Adipocyte (in vitro differentiated cells): Measurements from ENCODE around the gene TRIM71.

Experiments used
- DNase-seq: peaks from one replicate; pipeline ENCODE4 v3.0.0-alpha.2; 2015; ENCODE audit warnings: low read depth
- H3K27me3 ChIP-seq: replicated peaks from 2 replicates; pipeline ENCODE4 v1.7.0; 2013; ENCODE audit warnings: mild to moderate bottlenecking, low read length, moderate library complexity; ENCODE audit not compliant: control insufficient read depth, insufficient read depth
- H3K36me3 ChIP-seq: 2 replicates; pipeline ENCODE4 v1.7.0; 2013; ENCODE audit warnings: low read length, mild to moderate bottlenecking, moderate library complexity; ENCODE audit not compliant: control insufficient read depth, insufficient read depth, severe bottlenecking
- H3K4me1 ChIP-seq: 2 replicates; pipeline ENCODE4 v1.7.0; 2013; ENCODE audit warnings: mild to moderate bottlenecking, low read length, moderate library complexity; ENCODE audit not compliant: control insufficient read depth, insufficient read depth
- H3K4me3 ChIP-seq: 2 replicates; pipeline ENCODE4 v1.7.0; 2013; ENCODE audit warnings: mild to moderate bottlenecking, low read length, moderate library complexity
- H3K9ac ChIP-seq: 2 replicates; pipeline ENCODE4 v1.7.0; 2013; ENCODE audit warnings: mild to moderate bottlenecking, low read length, moderate library complexity
- H3K9me3 ChIP-seq: 2 replicates; pipeline ENCODE4 v1.7.0; 2013; ENCODE audit warnings: mild to moderate bottlenecking, low read length, moderate library complexity; ENCODE audit not compliant: control insufficient read depth

TRIM71 gene

GRCh38 chr3:32856901-32857507 is 39.2 kb downstream of the TRIM71 start:
- no peaks in the 10 kb centered on the region for H3K36me3 ChIP-seq

DNA sequence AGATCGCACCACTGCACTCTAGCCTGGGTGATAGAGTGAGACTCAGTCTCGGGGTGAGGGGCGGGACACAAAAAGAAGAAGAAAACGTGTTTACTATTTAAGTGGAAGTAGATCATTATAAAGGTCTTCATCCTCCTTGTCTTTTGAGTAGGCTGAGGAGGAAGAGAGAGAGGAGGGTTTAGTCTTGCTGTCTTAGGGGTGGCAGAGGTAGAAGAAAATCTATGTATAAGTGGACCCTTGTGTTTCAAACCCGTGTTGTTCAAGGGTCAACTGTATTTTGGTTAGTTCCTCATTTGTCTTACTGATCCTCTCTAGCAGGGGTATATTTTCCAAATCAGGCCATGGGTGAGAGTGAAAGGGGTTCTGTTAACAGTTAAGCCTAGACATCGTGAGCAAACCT is 40.1 kb downstream of the TRIM71 start:
- Histone ChIP-seq H3K9me3 (no peaks in the 10 kb centered on the region), H3K27me3 (no peaks in the 10 kb centered on the region), H3K4me1 (peaks cover 17% of the 10 kb centered on the region), H3K36me3 (no peaks in the 10 kb centered on the region), H3K9ac (no peak overlapping the region), H3K4me3 (no peak overlapping the region)
- no peak for DNase-seq

More at GRCh38 chr3:32856901-32857507, 39.2 kb downstream of the TRIM71 start:
- no peaks in the 10 kb centered on the region for H3K9me3 ChIP-seq
- no peak for DNase-seq
- H3K27me3 ChIP-seq = no peaks in the 10 kb centered on the region
- H3K9ac ChIP-seq = peak overlapping the region; percentile 11
- no peak overlapping the region for H3K4me3 ChIP-seq
- H3K4me1 ChIP-seq = peaks cover 11% of the 10 kb centered on the region

DNA sequence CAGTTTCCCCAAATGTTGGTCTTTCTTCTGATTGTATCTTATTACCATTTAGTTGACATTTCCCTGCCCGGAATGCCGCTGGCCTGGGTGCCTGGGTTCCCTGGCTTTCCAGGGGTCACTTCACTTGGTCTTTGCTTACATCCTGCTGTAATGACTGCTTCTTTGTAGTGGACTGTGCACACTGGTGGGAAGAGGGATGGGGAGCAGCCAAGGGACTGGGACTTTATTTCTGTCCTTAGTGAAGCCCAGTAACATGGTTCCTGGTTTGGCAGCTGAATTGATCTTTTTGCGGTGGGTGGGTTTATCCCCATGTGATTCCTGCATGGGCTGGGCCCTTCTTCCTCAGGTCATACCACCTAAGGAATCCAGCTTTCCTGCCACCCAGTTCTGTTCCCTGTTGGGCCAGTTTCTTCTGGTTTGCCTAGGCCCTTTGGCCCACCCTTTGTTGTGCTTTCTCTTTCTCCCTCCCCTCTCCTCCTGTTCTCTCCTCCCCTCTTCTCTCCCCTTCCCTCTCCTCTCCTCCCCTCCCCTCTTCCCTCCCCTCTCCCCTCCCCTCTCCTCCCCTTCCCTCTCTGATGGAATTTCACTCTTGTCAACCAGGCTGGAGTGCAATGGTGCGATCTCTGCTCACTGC is 41.9 kb downstream of the TRIM71 start:
- Histone ChIP-seq H3K9me3 (no peaks in the 10 kb centered on the region), H3K9ac (no peak overlapping the region), H3K4me3 (no peak overlapping the region), H3K4me1 (peaks cover 28% of the 10 kb centered on the region), H3K27me3 (no peaks in the 10 kb centered on the region), H3K36me3 (no peaks in the 10 kb centered on the region)
- no peak for DNase-seq

DNA sequence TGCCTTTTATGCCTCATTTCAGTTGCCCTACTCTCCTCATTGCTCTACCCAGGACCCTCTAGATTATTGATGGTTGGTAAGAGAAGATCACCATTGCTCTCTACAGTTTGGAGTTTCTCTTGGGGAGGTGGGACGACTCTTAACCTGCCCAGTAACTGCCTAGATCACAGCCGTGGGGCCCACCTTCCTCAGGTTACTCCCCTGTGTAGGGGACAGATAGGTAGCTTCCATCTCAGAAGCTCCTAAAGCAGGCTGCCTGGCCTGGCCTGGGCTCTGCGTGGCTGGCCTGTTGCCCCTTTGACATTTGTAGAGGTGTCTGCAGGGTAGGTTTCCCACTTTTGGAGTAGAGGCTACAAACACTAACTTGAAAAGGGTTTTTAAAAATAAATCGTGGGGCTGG is 42.7 kb downstream of the TRIM71 start:
- Histone ChIP-seq H3K4me3 (no peak overlapping the region), H3K4me1 (peaks cover 36% of the 10 kb centered on the region), H3K27me3 (no peaks in the 10 kb centered on the region), H3K9me3 (no peaks in the 10 kb centered on the region), H3K9ac (no peak overlapping the region), H3K36me3 (no peaks in the 10 kb centered on the region)
- DNase-seq = no peak

DNA sequence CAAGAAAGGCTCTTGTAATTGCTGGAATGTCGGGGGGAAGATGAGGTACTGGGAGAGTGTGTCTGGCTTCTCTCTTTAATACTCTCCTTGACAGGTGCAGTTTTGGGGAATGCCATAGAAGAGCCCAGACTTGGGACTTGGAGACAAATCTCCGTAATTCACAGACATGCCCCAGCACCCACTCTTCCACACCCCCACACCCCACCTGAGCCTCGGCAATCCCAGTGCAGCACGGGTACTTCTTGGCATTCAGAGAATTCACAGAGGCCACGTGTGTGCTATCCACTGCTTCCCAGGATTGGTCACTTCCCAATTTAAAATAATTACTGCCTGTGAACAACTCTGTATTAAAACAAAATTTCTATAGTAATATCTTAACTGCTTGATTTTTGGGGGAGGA is 43.9 kb downstream of the TRIM71 start:
- peaks cover 30% of the 10 kb centered on the region for H3K4me1 ChIP-seq
- no peaks in the 10 kb centered on the region for H3K9me3 ChIP-seq

DNA sequence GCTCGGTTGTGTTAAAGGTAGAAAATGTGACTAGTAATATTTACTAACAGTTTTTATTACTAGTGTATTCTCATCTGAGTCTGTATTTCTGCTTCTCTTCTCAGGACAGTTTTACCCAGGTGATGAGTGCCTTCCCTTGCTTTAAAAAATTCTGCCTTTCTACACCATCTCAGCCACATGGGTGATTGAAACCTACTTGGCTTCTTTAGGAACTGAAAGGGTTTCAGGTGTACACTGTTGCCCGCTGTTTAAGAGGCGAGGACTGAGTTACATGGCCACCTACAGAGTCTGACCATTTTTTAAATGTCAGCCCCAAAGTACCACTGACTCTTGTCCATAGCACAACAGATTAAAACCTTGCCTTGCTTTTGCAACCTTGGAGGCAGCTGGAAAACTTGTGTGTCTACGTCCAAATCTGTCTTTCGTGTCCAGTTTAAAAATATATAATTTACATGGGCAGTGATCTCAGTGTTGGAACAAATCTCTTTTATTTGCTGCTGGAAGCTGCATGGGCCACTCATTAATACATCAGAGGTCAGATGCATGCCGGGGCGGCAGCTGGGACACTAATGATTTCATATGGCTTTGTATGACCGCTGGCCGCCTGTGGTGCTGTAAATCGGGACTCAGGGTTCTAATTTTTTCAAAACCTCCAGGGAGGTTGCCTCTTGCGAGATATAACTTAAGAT is 44.6 kb downstream of the TRIM71 start:
- H3K4me3 ChIP-seq = no peak overlapping the region
- DNase-seq = no peak

More for the DNA sequence above, 43.9 kb downstream of the TRIM71 start:
- H3K27me3 ChIP-seq = no peaks in the 10 kb centered on the region
- no peaks in the 10 kb centered on the region for H3K36me3 ChIP-seq
- DNase-seq = no peak
- no peak overlapping the region for H3K9ac ChIP-seq
- no peak overlapping the region for H3K4me3 ChIP-seq

DNA sequence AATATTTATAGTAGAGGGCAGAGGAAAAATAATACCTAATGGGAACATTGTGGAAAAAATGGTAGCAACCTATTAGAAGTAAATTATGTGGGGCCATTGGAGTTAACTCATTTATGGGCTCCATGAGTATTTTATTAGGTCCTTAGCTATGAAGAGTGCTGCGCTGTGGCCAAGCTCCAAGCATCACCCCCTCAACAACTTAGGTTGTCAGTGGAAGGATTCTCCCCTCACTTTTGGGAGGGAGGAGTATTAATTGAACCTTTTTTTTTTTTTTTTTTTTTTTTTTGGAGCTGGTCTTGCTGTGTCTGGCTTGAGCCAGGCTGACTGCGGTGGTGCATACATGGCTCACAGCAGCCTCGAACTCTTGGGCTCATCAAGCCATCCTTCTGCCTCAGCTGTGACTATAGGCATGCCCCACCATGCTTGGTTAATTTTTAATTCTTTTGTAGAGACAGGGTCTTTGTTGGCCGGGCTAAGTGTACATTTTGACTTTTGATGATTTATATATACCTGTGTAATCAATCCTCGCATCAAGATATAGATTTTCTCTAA is 45.2 kb downstream of the TRIM71 start:
- Histone ChIP-seq H3K4me3 (no peak overlapping the region), H3K36me3 (no peaks in the 10 kb centered on the region), H3K27me3 (no peaks in the 10 kb centered on the region), H3K9ac (no peak overlapping the region), H3K4me1 (peaks cover 24% of the 10 kb centered on the region), H3K9me3 (no peaks in the 10 kb centered on the region)
- DNase-seq = no peak

More for the DNA sequence above, 44.6 kb downstream of the TRIM71 start:
- Histone ChIP-seq H3K27me3 (no peaks in the 10 kb centered on the region), H3K9me3 (no peaks in the 10 kb centered on the region), H3K36me3 (no peaks in the 10 kb centered on the region), H3K9ac (no peak overlapping the region), H3K4me1 (peaks cover 24% of the 10 kb centered on the region)

- H3K27me3 ChIP-seq = no peaks in the 10 kb centered on the region
- DNase-seq = peak; percentile 15
- H3K9ac ChIP-seq = peak overlapping the region; percentile 79
- no peaks in the 10 kb centered on the region for H3K9me3 ChIP-seq
- peak overlapping the region; percentile 68 for H3K4me3 ChIP-seq
- H3K36me3 ChIP-seq = no peaks in the 10 kb centered on the region
- H3K4me1 ChIP-seq = peaks cover 24% of the 10 kb centered on the region
Observed at GRCh38 chr3:32865383-32865782, 47.6 kb downstream of the TRIM71 start.

DNA sequence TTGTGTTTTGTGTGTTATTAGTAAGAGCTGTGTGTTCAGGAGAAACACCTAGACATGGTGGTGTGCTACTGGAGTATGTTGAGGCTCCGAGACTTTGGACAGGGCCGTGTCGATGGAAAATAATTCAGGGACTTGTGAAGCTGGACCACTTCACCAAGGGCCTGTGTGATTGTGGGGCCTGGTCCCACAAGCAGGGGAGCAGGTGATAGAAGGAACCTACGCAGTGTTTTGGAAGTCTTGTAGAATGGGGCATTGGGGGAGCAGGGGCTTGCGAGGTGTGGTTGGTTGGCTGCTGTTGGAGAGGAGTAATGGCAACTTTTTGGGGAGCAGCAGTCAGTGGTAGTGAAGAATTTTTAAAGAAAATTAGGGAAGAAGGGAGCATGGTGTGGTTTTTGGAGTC is 48.7 kb downstream of the TRIM71 start:
- Histone ChIP-seq H3K4me1 (peaks cover 24% of the 10 kb centered on the region), H3K27me3 (no peaks in the 10 kb centered on the region), H3K4me3 (no peak overlapping the region), H3K9me3 (no peaks in the 10 kb centered on the region), H3K9ac (no peak overlapping the region), H3K36me3 (no peaks in the 10 kb centered on the region)
- DNase-seq = no peak

- H3K9me3 ChIP-seq = no peaks in the 10 kb centered on the region
- no peak for DNase-seq
- peaks cover 5% of the 10 kb centered on the region for H3K27me3 ChIP-seq
- H3K4me3 ChIP-seq = no peak overlapping the region
- H3K36me3 ChIP-seq = no peaks in the 10 kb centered on the region
- H3K9ac ChIP-seq = no peak overlapping the region
- peaks cover 23% of the 10 kb centered on the region for H3K4me1 ChIP-seq
Observed at GRCh38 chr3:32867954-32868353, 50.2 kb downstream of the TRIM71 start.

- Histone ChIP-seq H3K27me3 (peaks cover 5% of the 10 kb centered on the region), H3K9me3 (no peaks in the 10 kb centered on the region), H3K36me3 (no peaks in the 10 kb centered on the region), H3K4me1 (peaks cover 30% of the 10 kb centered on the region), H3K9ac (no peak overlapping the region), H3K4me3 (no peak overlapping the region)
- no peak for DNase-seq
Observed at GRCh38 chr3:32868719-32869512, 51.1 kb downstream of the TRIM71 start.
